Loucy (cell line): ENCODE results near the gene VPS4B.

Experiments
- H2AFZ ChIP-seq: fragments of 200-600 bp; sonication (generic); 2 replicates; pipeline ENCODE4 v1.6.0; 2016; ENCODE audit warnings: antibody characterized with exemption, mild to moderate bottlenecking, low read length, moderate library complexity
- H3F3A ChIP-seq: fragments of 200-600 bp; 2 replicates; pipeline ENCODE4 v1.6.0; 2016; ENCODE audit warnings: antibody characterized with exemption, low read depth, mild to moderate bottlenecking
- H3K27me3 ChIP-seq: fragments of 200-600 bp; sonication (generic); 2 replicates; pipeline ENCODE4 v1.6.1; 2014; ENCODE audit warnings: low read length, mild to moderate bottlenecking; ENCODE audit not compliant: insufficient read depth, poor library complexity, severe bottlenecking
- H3K36me3 ChIP-seq: fragments of 200-600 bp; sonication (generic); 2 replicates; pipeline ENCODE4 v1.6.1; 2016; ENCODE audit warnings: low read length; ENCODE audit not compliant: insufficient read depth
- H3K4me1 ChIP-seq: fragments of 200-600 bp; sonication (generic); 2 replicates; pipeline ENCODE4 v1.5.1; 2014; ENCODE audit warnings: low read length, mild to moderate bottlenecking; ENCODE audit not compliant: insufficient read depth, poor library complexity, severe bottlenecking
- H3K4me2 ChIP-seq: fragments of 200-600 bp; sonication (generic); 2 replicates; pipeline ENCODE4 v1.6.0; 2014; ENCODE audit warnings: antibody characterized with exemption, low read length, low read depth, mild to moderate bottlenecking; ENCODE audit not compliant: poor library complexity, severe bottlenecking
- H3K4me3 ChIP-seq: fragments of 200-600 bp; sonication (generic); 2 replicates; pipeline ENCODE4 v1.5.1; 2014; ENCODE audit warnings: low read length, mild to moderate bottlenecking, mixed read lengths; ENCODE audit not compliant: poor library complexity, severe bottlenecking
- H3K79me2 ChIP-seq: fragments of 200-600 bp; sonication (generic); 2 replicates; pipeline ENCODE4 v1.6.1; 2014; ENCODE audit warnings: low read length; ENCODE audit not compliant: insufficient read depth
- H3K9ac ChIP-seq: fragments of 200-600 bp; sonication (generic); 2 replicates; pipeline ENCODE4 v1.6.0; 2014; ENCODE audit warnings: mild to moderate bottlenecking, low read depth, low read length, moderate library complexity; ENCODE audit not compliant: poor library complexity, severe bottlenecking
- H3K9me2 ChIP-seq: fragments of 200-600 bp; sonication (generic); replicated peaks from 2 replicates; pipeline ENCODE4 v1.6.1; 2016; ENCODE audit warnings: low read depth, low read length, mixed read lengths
- H3K9me3 ChIP-seq: fragments of 200-600 bp; sonication (generic); 2 replicates; pipeline ENCODE4 v1.6.1; 2014; ENCODE audit warnings: mild to moderate bottlenecking, antibody characterized with exemption, low read length, low read depth; ENCODE audit not compliant: insufficient read depth
- H4K20me1 ChIP-seq: fragments of 200-600 bp; sonication (generic); 2 replicates; pipeline ENCODE4 v1.6.0; 2014; ENCODE audit warnings: antibody characterized with exemption, low read length, mild to moderate bottlenecking; ENCODE audit not compliant: insufficient read depth, poor library complexity, severe bottlenecking
- EZH2phosphoT487 ChIP-seq: fragments of 200-600 bp; IDR thresholded peaks from 2 replicates; pipeline ENCODE4 v1.6.1; 2018; ENCODE audit warnings: antibody characterized with exemption, mild to moderate bottlenecking, moderate library complexity, borderline replicate concordance
- TF ChIP-seq, protein P1 (sequence below): fragments of 200-600 bp; sonication (generic); conservative IDR thresholded peaks from 2 replicates; pipeline ENCODE4 v1.5.1; 2014; ENCODE audit warnings: mild to moderate bottlenecking, antibody characterized with exemption, low read length

The VPS4B gene

DNA sequence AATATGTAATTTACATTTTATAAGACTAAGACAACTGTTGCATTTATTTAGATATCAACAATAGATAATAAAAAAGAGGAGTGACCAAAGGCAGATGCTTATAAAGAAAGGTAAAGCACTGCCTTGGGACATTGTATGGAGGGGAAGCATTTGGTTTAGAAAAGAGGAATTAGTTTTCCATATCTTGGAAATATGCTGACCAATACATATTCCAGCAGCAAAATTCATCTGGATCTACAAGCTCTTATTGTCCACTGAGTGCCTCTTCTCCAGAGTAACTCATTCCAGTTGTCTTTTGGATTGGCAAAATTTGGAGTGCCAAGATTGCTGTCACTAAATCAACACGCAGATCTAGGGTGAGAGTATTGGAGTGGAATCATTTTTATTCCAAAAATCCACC, 8.9 kb upstream of the VPS4B start:
- no peak overlapping the region for H2AFZ ChIP-seq
- no peaks in the 10 kb centered on the region for H3F3A ChIP-seq
- no peaks in the 10 kb centered on the region for H3K4me1 ChIP-seq
- H3K79me2 ChIP-seq, result no peaks in the 10 kb centered on the region
- TF ChIP-seq, protein P1, sequence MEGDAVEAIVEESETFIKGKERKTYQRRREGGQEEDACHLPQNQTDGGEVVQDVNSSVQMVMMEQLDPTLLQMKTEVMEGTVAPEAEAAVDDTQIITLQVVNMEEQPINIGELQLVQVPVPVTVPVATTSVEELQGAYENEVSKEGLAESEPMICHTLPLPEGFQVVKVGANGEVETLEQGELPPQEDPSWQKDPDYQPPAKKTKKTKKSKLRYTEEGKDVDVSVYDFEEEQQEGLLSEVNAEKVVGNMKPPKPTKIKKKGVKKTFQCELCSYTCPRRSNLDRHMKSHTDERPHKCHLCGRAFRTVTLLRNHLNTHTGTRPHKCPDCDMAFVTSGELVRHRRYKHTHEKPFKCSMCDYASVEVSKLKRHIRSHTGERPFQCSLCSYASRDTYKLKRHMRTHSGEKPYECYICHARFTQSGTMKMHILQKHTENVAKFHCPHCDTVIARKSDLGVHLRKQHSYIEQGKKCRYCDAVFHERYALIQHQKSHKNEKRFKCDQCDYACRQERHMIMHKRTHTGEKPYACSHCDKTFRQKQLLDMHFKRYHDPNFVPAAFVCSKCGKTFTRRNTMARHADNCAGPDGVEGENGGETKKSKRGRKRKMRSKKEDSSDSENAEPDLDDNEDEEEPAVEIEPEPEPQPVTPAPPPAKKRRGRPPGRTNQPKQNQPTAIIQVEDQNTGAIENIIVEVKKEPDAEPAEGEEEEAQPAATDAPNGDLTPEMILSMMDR, result no peak
- TF ChIP-seq EZH2phosphoT487, result no peak
- no peaks in the 10 kb centered on the region for H3K9me3 ChIP-seq
- H3K9me2 ChIP-seq, result no peaks in the 10 kb centered on the region
- no peak overlapping the region for H3K9ac ChIP-seq
- no peaks in the 10 kb centered on the region for H4K20me1 ChIP-seq
- no peak overlapping the region for H3K4me2 ChIP-seq
- H3K4me3 ChIP-seq, result no peak overlapping the region
- H3K36me3 ChIP-seq, result no peaks in the 10 kb centered on the region
- H3K27me3 ChIP-seq, result no peaks in the 10 kb centered on the region

DNA sequence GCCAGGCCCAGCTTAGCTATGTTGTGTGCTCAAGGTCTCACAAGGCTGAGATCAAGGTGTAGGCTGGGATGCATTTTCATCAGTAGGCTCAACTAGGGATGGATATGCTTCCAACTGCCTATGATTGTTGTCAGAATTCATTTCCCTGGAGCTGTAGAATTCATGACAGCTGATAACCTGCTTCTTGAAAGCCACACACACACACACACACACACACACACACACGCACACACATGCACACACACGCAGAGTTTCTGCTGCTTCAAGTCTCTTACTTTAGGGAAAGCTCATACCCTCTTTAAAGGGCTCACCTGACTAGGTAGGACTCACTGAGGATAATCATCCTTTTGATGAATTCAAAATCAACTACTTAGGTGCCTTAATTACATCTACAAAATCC, 8.2 kb upstream of the VPS4B start:
- no peaks in the 10 kb centered on the region for H4K20me1 ChIP-seq
- TF ChIP-seq EZH2phosphoT487, result no peak
- TF ChIP-seq, protein P1, result no peak
- H3K4me1 ChIP-seq, result no peaks in the 10 kb centered on the region
- no peaks in the 10 kb centered on the region for H3K9me3 ChIP-seq
- H3K36me3 ChIP-seq, result no peaks in the 10 kb centered on the region
- no peaks in the 10 kb centered on the region for H3K27me3 ChIP-seq
- no peak overlapping the region for H3K4me3 ChIP-seq
- H3K9me2 ChIP-seq, result no peaks in the 10 kb centered on the region
- H3K9ac ChIP-seq, result no peak overlapping the region
- H3K79me2 ChIP-seq, result no peaks in the 10 kb centered on the region
- no peak overlapping the region for H2AFZ ChIP-seq
- no peak overlapping the region for H3K4me2 ChIP-seq
- H3F3A ChIP-seq, result no peaks in the 10 kb centered on the region

DNA sequence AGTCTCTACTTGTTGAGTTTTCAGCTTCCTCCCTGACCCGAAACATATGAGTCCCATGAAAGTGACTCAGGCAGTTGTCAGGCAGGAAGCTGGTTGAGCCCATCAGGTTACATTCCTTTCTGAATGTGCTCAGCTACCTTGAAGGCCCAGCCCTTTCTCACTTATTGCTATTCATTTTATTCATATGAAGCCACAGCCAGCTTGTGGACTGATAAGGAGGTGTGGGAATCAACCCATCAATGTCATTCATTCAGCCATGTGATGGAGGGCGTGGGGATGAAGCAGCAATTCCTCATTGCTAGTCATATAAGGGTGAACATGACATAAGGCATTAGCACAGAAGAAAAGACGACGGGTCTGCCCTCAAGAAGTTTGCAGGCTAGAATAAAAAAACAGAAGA, 5.3 kb upstream of the VPS4B start:
- Histone ChIP-seq H3K79me2 (no peaks in the 10 kb centered on the region), H3F3A (no peaks in the 10 kb centered on the region), H3K4me1 (peaks cover 7% of the 10 kb centered on the region), H3K27me3 (no peaks in the 10 kb centered on the region), H3K9ac (no peak overlapping the region), H3K9me3 (no peaks in the 10 kb centered on the region), H3K4me2 (no peak overlapping the region), H3K9me2 (no peaks in the 10 kb centered on the region), H4K20me1 (no peaks in the 10 kb centered on the region), H3K4me3 (no peak overlapping the region), H3K36me3 (no peaks in the 10 kb centered on the region), H2AFZ (peak overlapping the region; percentile 19)
- TF ChIP-seq EZH2phosphoT487, result no peak
- TF ChIP-seq, protein P1, result no peak
